Epithelial cell of proximal tubule (primary cell): Measurements from ENCODE around the gene IL17RD. TPM values are rescaled to one million over a fixed set of nuclear protein-coding genes. Genes with fewer than 3 reads are reported as not detected.

Experiments
- DNase-seq: peaks from one replicate; pipeline ENCODE4 v3.0.0-alpha.2; 2011; ENCODE audit warnings: low read depth
- H3K4me3 ChIP-seq: 2 replicates; pipeline ENCODE4 v1.5.1; 2011; ENCODE audit warnings: low read depth, mild to moderate bottlenecking, low read length
- CTCF ChIP-seq: conservative IDR thresholded peaks from 2 replicates; pipeline ENCODE4 v1.5.1; 2012; ENCODE audit warnings: low read depth, mild to moderate bottlenecking, low read length
- total RNA-seq: library from RNA; depleted of rRNA; stranded (reverse); fragments of >200 nt; gene quantifications from 2 replicates; pipeline ENCODE4 v1.2.3, GENCODE V29; 2015

IL17RD gene
- total RNA-seq, 1 donor from 2014 or later, result 28.2 TPM

GRCh38 chr3:57132674-57133073, 32.5 kb downstream of the IL17RD start:
- no peak for DNase-seq
- TF ChIP-seq CTCF, result no peak
- H3K4me3 ChIP-seq, result no peak overlapping the region

- no peak for TF ChIP-seq CTCF
- DNase-seq, result no peak
Observed at GRCh38 chr3:57131210-57131588, 34.0 kb downstream of the IL17RD start.

GRCh38 chr3:57130571-57131209, 34.5 kb downstream of the IL17RD start:
- no peak for DNase-seq
- H3K4me3 ChIP-seq, result no peak overlapping the region
- no peak for TF ChIP-seq CTCF

More at GRCh38 chr3:57131210-57131588, 34.0 kb downstream of the IL17RD start:
- H3K4me3 ChIP-seq, result no peak overlapping the region

GRCh38 chr3:57128826-57129667, 36.1 kb downstream of the IL17RD start:
- DNase-seq, result no peak
- TF ChIP-seq CTCF, result no peak
- H3K4me3 ChIP-seq, result no peak overlapping the region

- no peak for DNase-seq
- H3K4me3 ChIP-seq, result no peak overlapping the region
- TF ChIP-seq CTCF, result no peak
Observed at GRCh38 chr3:57127891-57128518, 37.1 kb downstream of the IL17RD start.

- no peak for TF ChIP-seq CTCF
- DNase-seq, result no peak
- no peak overlapping the region for H3K4me3 ChIP-seq
Observed at GRCh38 chr3:57126244-57126643, 38.9 kb downstream of the IL17RD start.
